A673 (cell line): ENCODE measurements around the gene SDHAF1. TPM values are rescaled to one million over a fixed set of nuclear protein-coding genes. Genes with fewer than 3 reads are reported as not detected.
A peak's percentile ranks its signal among the peaks of the same experiment; 100 is the strongest.
"Not testable (repeated sequence)": the region's sequence is repeated elsewhere in the genome, so short reads cannot be mapped to it uniquely, and the experiment has no call there.

Experiments
- BruUV-seq: library from RNA; stranded (reverse); fragments of 400-500 nt; replicated peaks from 2 replicates; lab custom pipeline; 2021; lab: Mats Ljungman, UMichigan
- CTCF ChIA-PET: fragments of 300-600 bp; sonication (Branson Sonifier 250); formaldehyde crosslinking; loops from one replicate; lab custom pipeline; 2022; ENCODE audit warnings: antibody characterized with exemption; lab: Charles Lee
- POLR2A ChIA-PET: fragments of 300-600 bp; sonication (Branson Sonifier 250); formaldehyde crosslinking; loops from one replicate; lab custom pipeline; 2022; ENCODE audit warnings: antibody characterized with exemption; ENCODE audit not compliant: low non-redundant PET; lab: Charles Lee
- DNase-seq: peaks from one replicate; pipeline ENCODE4 v3.0.0-alpha.2; 2015; ENCODE audit warnings: low spot score
- H3K27ac ChIP-seq: fragments of 200-600 bp; sonication (generic); 2 replicates; pipeline ENCODE4 v1.5.1; 2016; ENCODE audit warnings: mixed run types, low read depth, mild to moderate bottlenecking, mixed read lengths, antibody characterized with exemption, low read length; ENCODE audit not compliant: poor library complexity, severe bottlenecking
- H3K27me3 ChIP-seq: fragments of 200-600 bp; sonication (generic); replicated peaks from 2 replicates; pipeline ENCODE4 v1.6.1; 2017; ENCODE audit warnings: mixed run types, low read depth, mild to moderate bottlenecking, mixed read lengths, antibody characterized with exemption, low read length; ENCODE audit not compliant: insufficient read depth, poor library complexity
- H3K36me3 ChIP-seq: fragments of 200-600 bp; sonication (generic); 2 replicates; pipeline ENCODE4 v1.6.1; 2016; ENCODE audit warnings: mixed run types, mild to moderate bottlenecking, mixed read lengths, antibody characterized with exemption, low read length; ENCODE audit not compliant: insufficient read depth, poor library complexity, severe bottlenecking
- H3K4me1 ChIP-seq: fragments of 200-600 bp; sonication (generic); 2 replicates; pipeline ENCODE4 v1.6.1; 2017; ENCODE audit warnings: mixed run types, mild to moderate bottlenecking, mixed read lengths, antibody characterized with exemption, low read length; ENCODE audit not compliant: insufficient read depth, poor library complexity, severe bottlenecking
- H3K4me3 ChIP-seq: fragments of 200-600 bp; sonication (generic); 2 replicates; pipeline ENCODE4 v1.5.1; 2016; ENCODE audit warnings: low read depth, mixed run types, mild to moderate bottlenecking, mixed read lengths, low read length; ENCODE audit not compliant: poor library complexity, severe bottlenecking
- H3K9me3 ChIP-seq: fragments of 200-600 bp; sonication (generic); 2 replicates; pipeline ENCODE4 v1.6.1; 2016; ENCODE audit warnings: mixed run types, low read depth, mild to moderate bottlenecking, mixed read lengths, antibody characterized with exemption, low read length; ENCODE audit not compliant: poor library complexity, severe bottlenecking
- EZH2 ChIP-seq: fragments of 200-600 bp; sonication (generic); IDR thresholded peaks from 2 replicates; pipeline ENCODE4 v1.6.1; 2017; ENCODE audit warnings: borderline replicate concordance, low read depth, mild to moderate bottlenecking, mixed read lengths, antibody characterized with exemption, low read length; ENCODE audit not compliant: poor library complexity, severe bottlenecking
- intact Hi-C: fragments of 100-400 bp; cut with micrococcal nuclease; formaldehyde crosslinking; loops from one replicate; pipeline ENCODE4 v1.10.0; 2022; ENCODE audit not compliant: unreplicated experiment
- total RNA-seq: library from RNA; stranded (reverse); gene quantifications from 2 replicates; pipeline ENCODE4 v1.2.3, GENCODE V29; 2021
- TF ChIP-seq, protein P1 (sequence below): fragments of 300-800, 200-600 bp; sonication (generic); conservative IDR thresholded peaks from 2 replicates; pipeline ENCODE4 v1.5.1; 2017; ENCODE audit warnings: low read depth, mild to moderate bottlenecking, antibody characterized with exemption, low read length, moderate library complexity, mixed read lengths

Gene SDHAF1
- total RNA-seq, 1 experiment from 2014 or later = 8.9 TPM

DNA sequence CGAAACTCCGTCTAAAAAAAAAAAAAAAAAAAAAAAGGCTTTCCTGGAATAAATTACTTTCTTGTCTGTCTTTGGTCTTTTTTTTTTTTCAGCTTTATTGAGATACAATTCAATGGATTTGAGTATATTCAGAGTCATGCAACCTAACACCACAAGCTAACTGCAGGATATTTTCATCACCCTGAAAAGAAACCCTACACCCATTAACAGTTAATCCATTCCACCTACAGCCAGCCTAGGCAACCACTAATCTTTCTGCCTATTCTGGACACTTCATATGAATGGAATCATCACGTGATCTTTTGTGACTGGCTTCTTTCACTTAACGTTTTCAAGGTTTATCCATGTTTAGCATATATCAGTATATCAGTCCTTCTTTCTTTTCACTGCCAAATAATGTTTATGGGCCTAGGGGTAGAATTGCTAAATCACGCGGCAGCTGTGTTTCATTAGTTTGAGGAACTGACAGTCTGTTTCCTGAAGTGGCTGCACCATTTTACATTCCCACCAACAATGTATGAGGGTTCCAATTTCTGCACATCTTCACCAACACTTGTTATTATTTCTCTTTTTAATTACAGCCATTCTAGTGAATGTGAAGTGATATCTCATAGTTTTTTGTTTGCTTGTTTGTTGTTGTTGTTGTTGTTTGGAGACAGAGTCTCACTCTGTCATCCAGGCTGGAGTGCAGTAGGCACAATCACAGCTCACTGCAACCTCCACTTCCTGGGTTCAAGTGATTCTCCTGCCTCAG lies 38.9 kb upstream of the SDHAF1 start:
- Histone ChIP-seq H3K27me3 (no peaks in the 10 kb centered on the region), H3K36me3 (no peaks in the 10 kb centered on the region), H3K4me1 (no peaks in the 10 kb centered on the region), H3K9me3 (no peaks in the 10 kb centered on the region), H3K4me3 (no peak overlapping the region), H3K27ac (no peak overlapping the region)
- intact Hi-C loops = no loop called here
- BruUV-seq = no TSS peak
- TF ChIP-seq, protein P1, sequence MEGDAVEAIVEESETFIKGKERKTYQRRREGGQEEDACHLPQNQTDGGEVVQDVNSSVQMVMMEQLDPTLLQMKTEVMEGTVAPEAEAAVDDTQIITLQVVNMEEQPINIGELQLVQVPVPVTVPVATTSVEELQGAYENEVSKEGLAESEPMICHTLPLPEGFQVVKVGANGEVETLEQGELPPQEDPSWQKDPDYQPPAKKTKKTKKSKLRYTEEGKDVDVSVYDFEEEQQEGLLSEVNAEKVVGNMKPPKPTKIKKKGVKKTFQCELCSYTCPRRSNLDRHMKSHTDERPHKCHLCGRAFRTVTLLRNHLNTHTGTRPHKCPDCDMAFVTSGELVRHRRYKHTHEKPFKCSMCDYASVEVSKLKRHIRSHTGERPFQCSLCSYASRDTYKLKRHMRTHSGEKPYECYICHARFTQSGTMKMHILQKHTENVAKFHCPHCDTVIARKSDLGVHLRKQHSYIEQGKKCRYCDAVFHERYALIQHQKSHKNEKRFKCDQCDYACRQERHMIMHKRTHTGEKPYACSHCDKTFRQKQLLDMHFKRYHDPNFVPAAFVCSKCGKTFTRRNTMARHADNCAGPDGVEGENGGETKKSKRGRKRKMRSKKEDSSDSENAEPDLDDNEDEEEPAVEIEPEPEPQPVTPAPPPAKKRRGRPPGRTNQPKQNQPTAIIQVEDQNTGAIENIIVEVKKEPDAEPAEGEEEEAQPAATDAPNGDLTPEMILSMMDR = no peak
- TF ChIP-seq EZH2 = no peak
- DNase-seq = peak; percentile 43
- CTCF ChIA-PET = no interaction called here
- POLR2A ChIA-PET = no interaction called here

DNA sequence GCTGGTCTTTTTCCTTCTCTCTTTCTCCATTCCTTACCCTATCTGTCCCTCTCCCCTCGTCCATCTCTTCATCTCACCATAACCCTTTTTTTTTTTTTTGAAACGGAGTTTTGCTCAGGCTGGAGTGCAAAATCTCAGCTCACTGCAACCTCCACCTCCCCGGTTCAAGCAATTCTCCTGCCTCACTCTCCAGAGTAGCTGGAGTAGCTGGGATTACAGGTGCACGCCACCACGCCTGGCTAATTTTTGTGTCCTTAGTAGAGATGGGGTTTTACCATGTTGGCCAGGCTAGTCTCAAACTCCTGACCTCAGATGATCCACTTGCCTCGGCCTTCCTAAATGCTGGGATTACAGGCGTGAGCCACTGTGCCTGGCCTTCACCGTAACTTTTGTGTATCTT lies 37.6 kb upstream of the SDHAF1 start:
- POLR2A ChIA-PET = not testable (repeated sequence)

DNA sequence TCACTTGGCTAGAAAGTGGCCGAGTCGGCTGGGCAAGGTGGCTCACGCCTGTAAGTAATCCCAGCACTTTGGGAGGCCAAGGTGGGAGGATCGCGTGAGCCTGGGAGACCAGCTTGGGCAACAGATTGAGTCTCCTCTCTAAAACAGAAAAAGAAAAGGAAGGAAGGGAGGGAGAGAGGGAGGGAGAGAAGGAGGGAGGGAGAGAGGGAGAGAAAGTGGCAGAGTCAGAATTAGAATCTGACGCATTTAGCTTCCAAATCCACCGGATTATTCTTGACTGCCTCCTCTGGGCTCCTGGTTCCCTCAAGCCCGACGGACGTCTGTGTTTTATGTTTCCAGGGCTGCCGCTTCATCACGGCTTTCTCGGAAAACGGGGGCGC lies 36.3 kb upstream of the SDHAF1 start:
- no peaks in the 10 kb centered on the region for H3K4me1 ChIP-seq
- CTCF ChIA-PET = interaction anchor here (1.2 kb wide), 1 partner anchor 28 kb away, joined by 3 read pairs; no protein-coding TSS in a partner anchor
- no peaks in the 10 kb centered on the region for H3K27me3 ChIP-seq
- no peaks in the 10 kb centered on the region for H3K9me3 ChIP-seq
- H3K4me3 ChIP-seq = peak overlapping the region; percentile 15
- no peak for DNase-seq
- no peaks in the 10 kb centered on the region for H3K36me3 ChIP-seq
- no TSS peak for BruUV-seq
- POLR2A ChIA-PET = interaction anchor here (0.7 kb wide), 1 partner anchor 52 kb away, joined by 3 read pairs; no protein-coding TSS in a partner anchor
- TF ChIP-seq, protein P1 = no peak
- TF ChIP-seq EZH2 = no peak
- no peak overlapping the region for H3K27ac ChIP-seq
- intact Hi-C loops = no loop called here

More for the DNA sequence above, 37.6 kb upstream of the SDHAF1 start:
- H3K27ac ChIP-seq, H3K4me3 ChIP-seq, H3K36me3 ChIP-seq, BruUV-seq, H3K9me3 ChIP-seq, H3K27me3 ChIP-seq, CTCF ChIA-PET, H3K4me1 ChIP-seq, DNase-seq, intact Hi-C loops: not testable (repeated sequence)
